Measurements from ENCODE around the gene PLA2G4E.

Gene PLA2G4E

DNA sequence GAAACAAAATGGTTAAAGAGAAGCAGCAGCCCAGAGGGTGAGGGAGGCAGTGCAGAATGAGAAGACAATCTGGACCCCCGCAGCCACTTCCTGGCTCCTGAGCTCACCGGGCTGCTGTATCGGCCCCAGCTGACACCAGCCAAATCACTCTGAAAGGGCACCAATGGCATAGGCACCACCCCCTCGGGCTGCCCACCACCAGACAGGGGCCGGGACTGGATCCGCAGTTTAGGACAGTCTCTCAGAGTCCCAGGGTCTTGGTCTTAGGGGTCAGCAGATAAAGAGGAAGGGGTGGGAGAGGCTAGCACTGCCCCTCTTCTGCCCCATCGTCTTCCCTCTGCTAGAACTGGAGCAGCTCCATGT is 30.6 kb downstream of the PLA2G4E start:
- no peak for DNase-seq

DNA sequence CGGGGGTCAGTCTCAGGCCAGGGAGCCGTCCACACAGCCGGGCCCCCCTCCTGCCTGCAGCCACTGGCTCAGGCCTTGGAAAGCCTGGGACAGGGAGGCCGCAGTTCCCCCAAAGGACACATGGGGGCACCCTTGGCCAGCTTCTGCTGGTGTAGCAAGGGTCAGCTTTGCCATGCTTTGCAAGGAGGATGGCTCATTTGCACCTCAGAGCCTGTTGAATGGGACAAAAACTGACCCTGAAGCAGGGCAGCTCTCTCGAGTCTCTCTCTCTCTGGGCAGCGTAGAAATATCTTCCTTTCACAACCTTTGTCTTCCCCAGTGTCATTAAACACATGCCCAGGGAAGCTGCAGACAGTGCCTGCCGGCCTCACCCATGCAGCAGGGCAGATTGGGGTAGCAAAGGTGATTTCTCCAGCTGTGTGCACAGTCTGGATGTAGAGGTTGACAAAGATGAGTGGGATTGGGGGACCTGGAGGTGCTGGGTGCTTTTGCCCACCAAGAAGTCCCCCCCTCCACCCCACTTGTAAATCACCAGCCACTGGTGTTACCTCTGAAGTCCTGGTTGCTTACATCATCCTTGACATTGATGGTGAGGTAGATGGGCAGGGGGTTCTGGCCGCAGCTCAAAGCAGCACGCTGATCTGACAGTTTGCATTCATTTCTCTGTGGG is 31.1 kb downstream of the PLA2G4E start:
- peak; percentile 72 for DNase-seq

DNA sequence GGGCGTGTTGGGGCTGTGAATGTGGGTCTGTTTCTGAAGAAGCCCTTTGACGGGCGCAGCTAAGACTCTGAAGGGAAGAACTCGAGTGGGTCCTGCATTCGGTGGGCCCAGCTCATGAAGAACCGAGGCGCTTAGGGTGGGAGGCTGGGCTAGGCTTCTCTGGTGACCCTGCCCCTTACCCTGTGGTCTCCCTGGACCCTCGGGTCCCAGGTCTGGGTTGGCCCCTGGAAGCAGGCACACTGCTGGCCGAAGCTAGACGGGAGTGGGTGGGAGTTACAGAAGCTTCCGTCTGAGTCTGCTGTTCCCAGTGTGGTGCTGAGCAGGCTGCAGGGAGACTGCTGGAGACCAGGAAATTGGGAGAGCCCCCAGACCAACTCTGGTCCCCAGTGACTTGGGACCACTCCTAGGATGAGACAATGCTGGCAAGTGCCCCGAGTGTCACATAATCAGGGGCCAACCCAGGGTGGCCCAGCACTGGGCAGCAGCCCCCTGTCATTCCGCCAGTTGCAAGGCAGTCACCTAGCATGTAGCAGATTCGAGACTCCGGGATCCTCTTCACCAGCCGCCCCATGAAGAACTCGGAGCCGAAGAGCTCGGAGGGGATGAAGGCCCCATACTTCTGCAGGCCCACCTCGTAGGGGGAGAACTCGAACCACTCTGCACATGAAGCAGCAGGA is 31.8 kb downstream of the PLA2G4E start:
- no peak for DNase-seq

DNA sequence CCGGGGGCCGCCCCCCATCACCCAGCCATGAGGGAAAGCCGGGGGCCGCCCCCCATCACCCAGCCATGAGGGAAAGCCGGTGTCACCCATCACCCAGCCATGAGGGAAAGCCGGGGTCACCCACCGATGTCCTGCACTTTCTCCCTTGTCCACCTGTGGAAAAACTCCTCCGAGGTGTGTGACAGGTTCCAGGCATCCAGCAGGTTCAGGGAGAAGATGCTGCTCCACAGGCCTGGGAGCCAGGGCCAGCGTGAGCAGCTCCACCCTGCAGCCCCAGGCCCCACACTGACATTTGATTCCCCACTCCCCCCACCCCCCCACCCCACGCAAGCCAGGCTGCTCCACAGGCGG is 32.9 kb downstream of the PLA2G4E start:
- DNase-seq, result no peak

DNA sequence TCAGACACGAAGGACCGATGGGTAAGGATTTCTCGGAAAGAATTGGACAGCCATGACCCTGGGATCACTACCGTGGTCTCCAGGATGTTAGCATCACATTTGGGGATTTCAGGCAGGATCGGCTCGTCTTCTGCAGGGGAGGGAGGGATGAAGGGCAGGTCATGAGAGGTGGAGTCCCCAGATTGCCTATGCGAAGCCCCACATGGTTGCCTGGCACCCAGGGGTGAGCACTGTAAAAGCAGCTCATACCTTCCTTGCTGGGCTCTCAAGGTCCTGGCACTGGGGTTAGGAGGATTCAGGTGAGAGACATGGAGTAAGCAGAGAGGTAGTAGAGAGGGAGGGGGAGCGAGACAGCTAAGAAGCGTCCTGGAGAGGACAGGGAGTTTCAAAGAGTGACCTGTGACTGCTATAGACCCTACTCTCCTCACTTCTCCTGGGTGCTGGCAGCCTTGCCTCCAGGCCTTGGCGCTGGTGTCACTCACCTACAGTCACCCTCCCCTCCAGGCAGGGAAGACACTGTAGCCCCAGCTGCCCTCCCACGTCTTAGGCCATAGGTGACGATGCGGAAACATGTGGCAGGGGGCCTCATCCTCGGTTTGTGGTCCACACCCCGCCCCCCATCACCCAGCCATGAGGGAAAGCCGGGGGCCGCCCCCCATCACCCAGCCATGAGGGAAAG is 33.5 kb downstream of the PLA2G4E start:
- no peak for DNase-seq

DNA sequence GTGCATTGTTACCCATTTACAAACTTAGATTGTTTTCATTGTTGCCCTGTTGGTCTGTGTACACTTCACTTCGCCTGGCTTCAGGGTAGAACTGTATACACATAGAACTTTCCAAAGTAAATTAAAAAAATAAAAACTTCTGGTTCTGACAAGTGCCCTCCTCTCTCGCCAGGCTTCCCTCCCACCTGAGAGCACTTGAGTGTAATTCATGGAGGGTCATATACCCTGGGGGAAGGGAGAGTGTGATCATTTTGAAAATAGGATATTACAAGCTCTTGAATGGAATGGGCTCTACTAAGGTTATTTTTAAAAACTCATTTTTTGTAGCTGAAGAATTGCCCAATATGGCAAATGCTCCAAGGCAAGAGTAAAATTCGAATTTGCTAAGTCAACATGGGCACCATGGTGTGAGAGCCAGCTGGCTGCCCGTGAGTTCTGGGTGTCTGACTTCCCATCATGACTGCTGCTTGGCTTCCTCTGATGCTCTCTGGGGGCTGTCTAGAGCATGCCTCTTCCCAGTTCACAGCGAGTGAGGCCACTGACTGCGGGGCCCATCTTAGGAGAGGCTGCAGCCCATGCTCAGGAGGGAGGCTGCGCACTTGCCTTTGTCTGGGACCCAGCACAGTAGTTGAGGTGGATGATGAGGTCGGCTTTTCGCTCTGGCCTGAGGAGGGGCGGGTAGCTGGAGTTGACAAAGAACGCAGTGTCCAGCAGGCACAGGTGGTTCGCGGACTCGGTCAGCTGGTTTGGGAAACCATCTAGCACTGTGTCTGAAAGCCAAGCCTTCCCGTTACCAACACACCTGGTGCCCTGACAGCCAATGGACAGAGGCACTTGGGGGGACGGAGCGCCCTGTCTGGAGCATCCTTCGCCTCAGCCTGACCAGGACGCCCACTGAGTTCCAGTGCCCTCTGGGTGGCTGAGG is 35.3 kb downstream of the PLA2G4E start:
- no peak for DNase-seq

DNA sequence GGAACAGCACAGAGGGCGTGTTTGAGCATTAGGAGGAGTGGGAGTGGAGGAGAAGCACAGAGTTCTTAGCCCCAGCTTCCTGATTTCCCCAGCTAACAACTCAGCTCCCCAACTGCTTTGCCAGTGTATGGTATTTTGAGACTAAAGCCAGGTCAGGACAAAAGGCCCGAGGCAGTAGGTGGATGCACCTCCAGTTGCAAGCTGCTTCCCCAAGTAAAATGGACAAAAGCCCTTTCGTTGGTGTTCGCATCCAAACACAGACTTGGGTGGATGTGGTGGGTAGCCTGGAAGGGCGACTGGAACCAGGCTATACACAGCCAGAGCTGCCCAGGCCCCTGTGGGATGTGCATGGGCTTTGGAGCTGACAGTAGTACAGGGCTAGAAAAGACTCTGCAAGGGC is 36.2 kb downstream of the PLA2G4E start:
- no peak for DNase-seq

DNA sequence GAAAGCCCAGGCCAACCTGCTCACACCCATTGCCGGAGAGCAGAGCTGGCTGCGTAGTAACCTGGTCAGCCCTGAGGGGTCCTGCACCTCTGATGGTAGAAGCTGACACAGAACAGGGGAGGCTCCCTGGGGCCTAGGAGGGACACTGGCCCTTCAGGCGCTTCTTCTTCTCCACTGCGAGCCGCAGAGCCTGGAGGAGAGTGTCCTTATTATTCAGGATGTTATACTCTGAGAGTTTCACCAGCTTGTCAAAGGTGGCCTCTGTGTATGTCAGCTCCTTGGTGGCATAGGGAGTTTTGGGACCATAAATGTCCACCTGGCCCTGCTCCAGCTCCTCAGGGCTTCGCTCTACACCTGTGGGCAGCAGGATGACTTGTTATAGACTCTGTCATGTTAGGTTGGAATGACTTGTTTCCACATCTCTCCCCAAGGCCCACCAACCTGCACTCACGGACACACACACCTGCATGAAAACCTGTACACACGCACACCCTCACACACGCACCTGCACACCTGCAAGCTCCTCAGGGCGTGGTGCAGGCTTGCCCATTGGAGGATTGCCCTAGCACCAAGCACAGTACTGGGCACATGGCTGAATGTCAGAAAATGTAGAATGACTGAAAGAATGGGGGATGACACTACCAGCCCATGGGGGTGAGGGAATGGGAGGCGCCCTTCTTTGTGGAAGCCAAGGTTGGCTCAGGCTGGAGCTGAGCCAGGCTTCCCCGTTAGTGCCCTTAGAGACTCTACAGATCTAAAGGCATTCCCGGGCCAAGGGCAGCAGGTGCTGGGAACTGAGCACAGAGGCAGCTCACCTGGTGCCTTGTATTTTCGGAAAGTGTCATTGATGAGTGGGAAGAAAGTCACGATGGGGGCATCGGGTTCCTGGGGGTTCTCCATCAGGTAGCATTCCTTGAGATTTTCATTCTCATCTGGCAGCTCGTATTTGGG is 36.9 kb downstream of the PLA2G4E start:
- no peak for DNase-seq

DNA sequence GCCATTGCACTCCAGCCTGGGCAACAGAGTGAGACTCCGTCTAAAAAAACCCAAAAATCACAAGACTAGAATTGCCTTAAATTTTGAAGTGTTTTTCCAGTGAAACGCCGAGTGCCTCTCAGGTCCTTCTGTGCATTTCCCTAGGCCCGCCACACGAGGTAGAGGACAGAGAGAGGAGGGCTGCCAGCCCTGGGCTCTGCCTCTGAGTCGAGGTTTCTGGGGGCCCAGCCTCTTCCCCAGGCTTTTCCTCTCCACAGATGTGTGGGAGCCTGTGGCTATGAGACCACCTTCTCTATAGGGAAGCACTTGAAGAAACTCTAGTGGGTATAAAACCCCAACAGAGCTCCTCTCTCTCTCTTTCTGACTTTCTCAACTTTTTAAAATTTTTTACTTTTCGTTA is 37.6 kb downstream of the PLA2G4E start:
- DNase-seq, result no peak

DNA sequence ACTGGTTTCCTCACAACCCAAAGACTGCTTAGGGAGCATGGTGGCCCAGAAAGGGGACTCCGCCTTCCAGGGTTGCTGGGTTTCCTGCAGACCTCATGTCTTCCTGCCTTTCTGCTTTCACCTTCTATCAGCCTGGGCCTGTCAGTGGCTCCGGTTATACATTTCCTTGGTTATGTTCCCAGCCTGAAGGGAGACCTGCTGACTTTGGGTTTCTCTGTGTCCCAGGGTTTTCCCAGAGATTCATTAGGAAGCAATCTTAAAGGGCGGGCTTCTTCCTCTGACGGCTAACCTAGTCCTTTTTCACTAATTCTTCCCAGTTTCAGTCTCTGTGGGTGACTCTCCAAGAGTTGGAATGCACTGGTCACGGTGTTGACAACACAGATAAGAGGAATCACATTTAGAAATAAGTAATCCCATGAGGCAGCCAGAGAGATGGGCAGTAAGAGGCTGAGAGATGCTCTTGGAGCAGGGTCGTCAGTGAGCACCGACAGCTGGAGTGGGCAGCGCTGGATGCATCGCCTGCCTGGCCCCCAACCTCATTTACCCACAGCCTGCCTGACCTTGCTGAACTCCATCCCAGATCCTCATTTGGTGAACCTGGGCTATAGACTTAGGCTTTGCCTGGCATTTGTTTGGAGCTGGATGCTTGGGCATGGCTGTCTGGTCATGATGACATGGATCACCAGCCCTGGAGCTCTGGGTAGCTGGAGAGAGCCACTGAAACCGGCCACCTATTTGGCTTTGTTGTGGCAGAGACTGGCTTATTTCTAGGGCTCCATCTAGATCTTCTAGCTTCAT is 38.5 kb downstream of the PLA2G4E start:
- no peak for DNase-seq

DNA sequence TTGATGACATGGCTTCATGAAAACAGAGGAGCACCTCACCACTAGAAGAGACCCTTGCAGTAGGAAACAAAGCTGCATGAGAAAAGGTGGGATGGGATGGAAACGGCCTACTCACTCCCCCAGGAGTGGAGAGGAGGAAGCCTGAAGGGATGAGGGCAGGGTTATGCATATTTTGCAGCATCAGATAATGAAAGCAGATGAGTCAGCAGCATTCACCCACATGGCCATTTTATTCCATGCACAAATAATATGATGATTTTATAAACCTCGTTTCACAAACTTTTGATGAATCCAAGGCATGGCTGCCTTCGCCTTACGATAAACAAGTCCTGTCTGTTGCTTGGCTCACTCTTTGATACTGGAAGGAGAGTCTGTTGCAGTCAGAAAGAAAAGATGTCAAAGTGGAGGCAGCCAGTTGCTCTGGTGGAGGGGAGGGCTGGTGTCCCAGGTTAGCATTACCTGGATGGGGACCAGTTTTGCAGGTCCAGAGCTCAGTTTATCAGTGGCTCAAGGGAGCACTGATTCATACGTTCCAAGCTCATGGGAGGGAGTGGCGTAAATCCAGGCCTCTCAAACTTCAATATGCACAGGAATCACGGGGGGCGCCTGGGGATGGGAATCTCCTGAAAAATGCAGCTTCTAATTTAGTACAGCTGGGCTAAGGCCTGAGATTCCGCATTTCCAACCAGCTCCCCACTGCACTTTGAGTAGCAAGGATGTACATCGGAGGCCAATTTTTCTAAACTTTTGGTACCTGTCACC is 39.3 kb downstream of the PLA2G4E start:
- no peak for DNase-seq

DNA sequence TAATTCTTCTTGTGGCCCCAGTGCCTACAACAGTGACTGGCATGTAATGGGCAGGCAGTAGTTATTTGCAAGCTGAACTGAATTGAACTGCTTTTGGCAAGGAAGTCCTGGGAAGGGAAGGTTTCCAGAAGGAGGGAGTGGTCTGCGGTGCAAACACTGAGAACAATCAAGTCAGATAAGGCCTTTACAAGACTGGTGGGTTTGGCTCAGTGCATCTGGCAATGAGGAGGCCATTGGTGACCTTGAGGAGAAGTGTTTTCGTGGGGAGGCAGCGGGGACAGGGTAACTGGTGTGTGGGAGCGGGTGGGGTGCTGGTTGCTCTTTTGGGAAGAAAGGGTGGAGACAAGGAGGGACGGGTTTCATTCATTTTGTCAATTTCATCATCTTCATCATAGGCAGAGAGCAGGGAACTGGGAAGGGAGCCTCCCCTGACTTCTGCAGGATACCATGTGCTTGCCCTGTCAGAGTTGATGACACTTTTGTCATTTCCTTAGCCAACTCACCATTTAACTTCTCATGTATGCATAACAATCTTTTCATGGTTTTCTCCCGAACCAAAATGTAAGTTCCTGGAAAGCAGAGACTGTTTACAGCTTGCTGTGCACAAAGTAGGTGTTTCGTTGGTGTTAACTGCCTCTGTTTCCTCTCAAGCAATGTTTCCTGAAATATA is 40.1 kb downstream of the PLA2G4E start:
- no peak for DNase-seq

DNA sequence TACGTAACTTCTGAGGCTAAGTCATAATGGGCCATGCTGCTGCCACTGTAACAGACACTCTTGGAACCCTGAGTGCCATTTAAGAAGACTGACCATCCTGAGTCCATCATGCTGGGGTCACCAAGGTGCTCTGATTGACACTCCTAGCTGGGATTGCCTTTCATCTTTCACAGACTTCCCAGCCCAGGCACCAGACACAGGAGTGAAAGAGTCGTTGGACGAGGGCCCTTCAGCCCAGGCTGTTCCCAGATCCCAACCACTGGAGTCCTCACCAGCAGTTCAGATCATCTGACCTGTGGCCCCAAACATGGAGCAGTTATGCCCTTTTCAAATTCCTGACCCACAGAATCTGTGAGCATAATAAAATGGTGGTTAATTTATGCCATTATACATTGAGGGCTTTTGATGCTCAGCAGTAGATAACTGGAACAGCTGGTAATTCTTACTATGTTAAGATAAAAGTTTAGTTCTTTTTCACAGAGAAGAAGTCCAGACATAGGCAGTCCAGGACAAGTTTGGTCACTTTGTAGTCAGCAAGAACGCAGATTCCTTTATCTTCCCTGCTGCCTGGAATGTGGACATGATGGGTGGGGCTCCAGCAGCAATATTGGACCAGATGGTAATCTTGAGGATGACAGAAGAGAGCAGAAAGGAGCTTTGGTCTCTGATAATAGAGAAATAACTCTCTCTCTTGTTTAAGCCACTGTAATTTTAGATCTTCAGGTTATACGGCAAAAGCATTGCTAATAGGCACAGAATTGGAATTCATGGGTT is 41.2 kb downstream of the PLA2G4E start:
- no peak for DNase-seq

DNA sequence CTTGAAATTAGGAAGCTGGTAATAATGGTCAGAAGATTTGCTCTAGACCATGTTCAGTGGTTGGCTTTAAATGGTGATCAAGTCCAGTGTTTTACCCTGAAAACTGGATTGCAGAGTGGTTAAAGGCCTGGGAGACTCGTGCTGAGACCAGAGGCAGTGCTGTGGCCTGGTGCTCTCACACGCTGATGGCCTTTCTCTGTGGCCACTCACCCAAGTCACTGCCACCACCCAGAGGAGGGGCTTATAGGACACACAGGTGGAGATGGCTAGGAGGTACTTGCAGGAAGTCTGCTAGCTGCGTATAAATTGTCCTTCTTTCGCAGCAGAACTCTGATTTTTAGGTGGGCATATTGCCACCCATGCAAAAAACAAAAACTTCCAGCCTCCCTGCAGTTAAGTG is 42.3 kb downstream of the PLA2G4E start:
- no peak for DNase-seq

DNA sequence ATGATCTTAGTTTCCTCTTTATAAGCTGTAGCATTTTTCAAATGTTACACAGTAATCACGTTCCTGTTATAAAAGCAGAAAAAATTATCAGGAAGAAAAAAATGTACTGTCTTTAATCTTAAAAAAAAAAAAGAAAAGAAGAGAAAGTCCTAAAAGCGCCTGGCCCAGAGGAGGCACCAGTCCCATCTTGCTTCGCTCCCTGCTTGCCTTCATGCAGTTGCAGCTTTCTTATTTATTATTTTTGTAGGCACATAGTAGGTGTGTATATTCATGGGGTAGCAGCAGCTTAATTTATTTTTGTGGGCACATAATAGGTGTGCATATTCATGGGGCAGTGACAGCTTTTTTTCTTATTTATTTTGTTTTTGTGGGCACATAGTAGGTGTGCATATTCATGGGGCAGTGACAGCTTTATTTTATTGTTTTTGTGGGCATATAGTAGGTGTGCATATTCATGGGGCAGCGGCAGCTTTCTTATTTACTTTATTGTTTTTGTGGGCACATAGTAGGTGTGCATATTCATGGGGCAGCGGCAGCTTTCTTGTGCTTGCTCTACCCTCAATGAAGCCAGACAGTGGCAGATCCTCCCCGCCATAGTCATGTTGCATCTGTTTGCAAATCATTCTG is 43.0 kb downstream of the PLA2G4E start:
- no peak for DNase-seq

DNA sequence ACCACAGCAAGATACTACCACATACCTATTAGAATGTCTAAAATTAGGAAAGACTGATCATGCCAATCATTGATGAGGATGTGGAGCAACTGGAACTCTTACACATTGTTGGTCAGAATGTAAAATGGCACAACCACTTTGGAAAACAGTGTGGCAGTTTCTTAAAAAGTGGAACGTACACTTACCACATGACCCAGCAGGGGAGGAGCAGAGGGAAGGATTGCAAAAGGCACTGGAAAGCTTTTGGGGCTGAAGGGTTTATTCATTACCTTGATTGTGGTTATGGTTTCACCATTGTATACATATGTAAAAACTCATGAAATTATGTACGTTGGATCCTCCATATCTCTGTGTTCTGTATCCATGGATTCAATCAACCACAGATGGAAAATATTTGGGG is 45.2 kb downstream of the PLA2G4E start:
- DNase-seq, result no peak

DNA sequence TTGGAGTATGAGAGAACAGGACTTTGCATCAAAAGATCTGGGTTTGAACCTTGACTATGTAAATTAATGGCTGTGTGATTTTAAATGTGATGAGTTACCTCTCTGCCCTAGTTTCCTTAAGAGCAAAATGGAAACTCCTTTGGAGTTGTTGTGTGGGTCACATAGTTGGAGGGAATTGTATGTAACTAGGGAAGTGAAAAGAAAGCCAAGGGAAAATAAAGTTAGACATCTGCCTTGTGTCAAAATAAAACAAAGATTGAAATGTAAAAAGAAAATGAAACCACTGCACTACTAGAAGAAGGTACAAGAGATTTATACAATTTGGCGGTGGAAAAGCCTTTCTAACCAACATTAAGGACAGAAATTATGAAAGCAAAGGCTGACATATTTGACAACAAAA is 46.8 kb downstream of the PLA2G4E start:
- no peak for DNase-seq
